OCI-LY1 (cell line): Measurements from ENCODE around the gene ABHD17A.

Source experiments
- CTCF ChIP-seq: fragments of 200-600 bp; sonication (generic), shearing (Covaris generic); IDR thresholded peaks from 2 replicates; pipeline ENCODE4 v1.5.1; 2017; ENCODE audit warnings: mild to moderate bottlenecking, antibody characterized with exemption, low read length, moderate library complexity, mixed read lengths
- EZH2 ChIP-seq: fragments of 200-600 bp; sonication (generic), shearing (Covaris generic); IDR thresholded peaks from 2 replicates; pipeline ENCODE4 v1.8.0; 2017; ENCODE audit warnings: borderline replicate concordance, mixed run types, mild to moderate bottlenecking, antibody characterized with exemption, low read length, moderate library complexity, mixed read lengths

GRCh38 chr19:1868971-1869370, 16.3 kb downstream of the ABHD17A start:
- TF ChIP-seq CTCF (no peak), EZH2 (no peak)
